Stimulated activated CD8-positive, alpha-beta memory T cell treated with anti-CD3 and anti-CD28 coated beads, Interleukin-4, amount 100 ng/mL, for 24 hours (primary cell): ENCODE data around the gene STXBP1.

Experiments used
- DNase-seq: peaks from one replicate; pipeline ENCODE4 v3.0.0-alpha.2; 2020; ENCODE audit warnings: low read depth

Gene STXBP1

GRCh38 chr9:127658428-127658827 lies 46.4 kb downstream of the STXBP1 start:
- no peak for DNase-seq

- no peak for DNase-seq
These were observed 49.0 kb downstream of the STXBP1 start for GRCh38 chr9:127660886-127661741.

- no peak for DNase-seq
These were observed 50.5 kb downstream of the STXBP1 start for GRCh38 chr9:127662617-127663016.

- no peak for DNase-seq
These were observed 52.2 kb downstream of the STXBP1 start for GRCh38 chr9:127664324-127664677.

GRCh38 chr9:127664678-127665507 lies 52.8 kb downstream of the STXBP1 start:
- DNase-seq = no peak

GRCh38 chr9:127667127-127667844 lies 55.2 kb downstream of the STXBP1 start:
- no peak for DNase-seq

- DNase-seq = no peak
These were observed 55.8 kb downstream of the STXBP1 start for GRCh38 chr9:127667906-127668305.

- DNase-seq = no peak
These were observed 61.2 kb downstream of the STXBP1 start for GRCh38 chr9:127673234-127673633.

GRCh38 chr9:127676638-127677037 lies 64.6 kb downstream of the STXBP1 start:
- DNase-seq = no peak

- DNase-seq = no peak
These were observed 67.4 kb downstream of the STXBP1 start for GRCh38 chr9:127679506-127679905.

- DNase-seq = no peak
These were observed 68.1 kb downstream of the STXBP1 start for GRCh38 chr9:127680226-127680625.

- no peak for DNase-seq
These were observed 68.8 kb downstream of the STXBP1 start for GRCh38 chr9:127680846-127681245.

- no peak for DNase-seq
These were observed 70.5 kb downstream of the STXBP1 start for GRCh38 chr9:127682351-127683136.

GRCh38 chr9:127683723-127684122 lies 71.6 kb downstream of the STXBP1 start:
- no peak for DNase-seq

- no peak for DNase-seq
These were observed 72.5 kb downstream of the STXBP1 start for GRCh38 chr9:127684576-127684975.

- no peak for DNase-seq
These were observed 74.7 kb downstream of the STXBP1 start for GRCh38 chr9:127686461-127687393.

GRCh38 chr9:127689329-127690000 lies 77.4 kb downstream of the STXBP1 start:
- DNase-seq = no peak

GRCh38 chr9:127690735-127691134 lies 78.7 kb downstream of the STXBP1 start:
- no peak for DNase-seq

GRCh38 chr9:127692071-127692470 lies 80.0 kb downstream of the STXBP1 start:
- no peak for DNase-seq

GRCh38 chr9:127693143-127693542 lies 81.1 kb downstream of the STXBP1 start:
- DNase-seq = no peak
